HepG2 (cell line): ENCODE measurements around the gene HDAC5. TPM values are rescaled to one million over a fixed set of nuclear protein-coding genes. Genes with fewer than 3 reads are reported as not detected.

Experiments used
- ARNTL ChIP-seq: sonication (generic); formaldehyde crosslinking; IDR thresholded peaks from 2 replicates; pipeline ENCODE4 v1.4.0; 2020; ENCODE audit warnings: mild to moderate bottlenecking, missing genetic modification reagents
- CCAR2 ChIP-seq: fragments of 200-400 bp; formaldehyde crosslinking; optimal IDR thresholded peaks from 2 replicates; pipeline ENCODE3; 2018; ENCODE audit warnings: low read depth, mild to moderate bottlenecking, low read length, moderate library complexity
- CCDC6 ChIP-seq: sonication (generic); formaldehyde crosslinking; IDR thresholded peaks from 2 replicates; pipeline ENCODE4 v1.8.1; 2022; ENCODE audit warnings: mild to moderate bottlenecking, missing genetic modification reagents, moderate library complexity
- CEBPZ ChIP-seq: IDR thresholded peaks from 2 replicates; pipeline ENCODE4 v1.6.1; 2012; ENCODE audit warnings: low read length, improper control_type of control experiment
- GTF2F1 ChIP-seq: fragments of 150-350 bp; IDR thresholded peaks from 2 replicates; pipeline ENCODE4 v1.6.1; 2014; ENCODE audit warnings: low read length
- KDM3A ChIP-seq: IDR thresholded peaks from 2 replicates; pipeline ENCODE4 v1.6.1; 2018; ENCODE audit warnings: low read depth, missing compliant biosample characterization
- NCOR1 ChIP-seq: fragments of 200-600 bp; sonication (generic); IDR thresholded peaks from 2 replicates; pipeline ENCODE4 v1.7.0; 2017; ENCODE audit warnings: antibody characterized with exemption, low read length, borderline replicate concordance
- STAT5B ChIP-seq: sonication (generic); formaldehyde crosslinking; IDR thresholded peaks from 2 replicates; pipeline ENCODE4 v1.4.0; 2020; ENCODE audit warnings: missing genetic modification reagents
- ZBTB14 ChIP-seq: sonication (generic); formaldehyde crosslinking; IDR thresholded peaks from 2 replicates; pipeline ENCODE4 v1.4.0; 2020; ENCODE audit warnings: missing genetic modification reagents
- ZBTB42 ChIP-seq: sonication (generic); formaldehyde crosslinking; IDR thresholded peaks from 2 replicates; pipeline ENCODE4 v1.5.0; 2020; ENCODE audit warnings: mild to moderate bottlenecking, missing genetic modification reagents
- ZNF142 ChIP-seq: sonication (generic); formaldehyde crosslinking; IDR thresholded peaks from 2 replicates; pipeline ENCODE4 v1.4.0; 2020; ENCODE audit warnings: missing genetic modification reagents
- ZNF264 ChIP-seq: sonication (generic); formaldehyde crosslinking; IDR thresholded peaks from 2 replicates; pipeline ENCODE4 v1.4.0; 2020; ENCODE audit warnings: missing genetic modification reagents
- ZNF720 ChIP-seq: sonication (generic); formaldehyde crosslinking; IDR thresholded peaks from 2 replicates; pipeline ENCODE4 v1.4.0; 2020; ENCODE audit warnings: missing genetic modification reagents
- polyA plus RNA-seq, 8 experiments: library from polyadenylated mRNA; depleted of rRNA in 3 of 8; stranded (reverse) in 7 of 8; unstranded in 1 of 8; fragments of >200 nt; fragmentation: Illumina TruSeq in 4 of 8; extraction: Trizol in 4 of 8; gene quantifications; 2 replicates each; pipeline versions ENCODE4 v1.2.1 to v1.2.3, GENCODE V29; 2011 to 2016; ENCODE audit warnings: low read depth in 4 of 8, missing spikeins in 1 of 8, mixed read lengths in 1 of 8; ENCODE audit not compliant: insufficient read depth in 1 of 8
- total RNA-seq, 5 experiments: library from RNA; depleted of rRNA; stranded (reverse); fragments of >200 nt; fragmentation: Illumina TruSeq; extraction: Trizol; gene quantifications; 2 replicates each; pipeline ENCODE4 v1.2.3, GENCODE V29; 2016; ENCODE audit warnings: low read depth in 1 of 5

Gene HDAC5
- total and polyA plus RNA-seq, 2 of the 13 experiments (the other 11 are each of a cell fraction or from before 2014, with no cell fraction given) = 46.4 to 85.4 TPM

GRCh38 chr17:44076716-44077594, 46.5 kb downstream of the HDAC5 start (continued):
- TF ChIP-seq GTF2F1 = no peak
- no peak for TF ChIP-seq ZBTB42 (CRISPR knock-in tag)
- no peak for TF ChIP-seq KDM3A (CRISPR knock-in tag)
- TF ChIP-seq ARNTL = no peak
- 0 out of 2 replicates have a peak, but pooled peaks have one; percentile 32 for TF ChIP-seq ZNF264 (CRISPR knock-in tag)
- TF ChIP-seq STAT5B (CRISPR knock-in tag) = no peak
- no peak for TF ChIP-seq CEBPZ
- 0 out of 2 replicates have a peak, but pooled peaks have one; percentile 35 for TF ChIP-seq CCDC6 (CRISPR knock-in tag)
- TF ChIP-seq CCAR2 = no peak
- TF ChIP-seq ZNF720 (CRISPR knock-in tag) = no peak
- no peak for TF ChIP-seq ZNF142 (CRISPR knock-in tag)
- no peak for TF ChIP-seq ZBTB14
- no peak for TF ChIP-seq NCOR1
